Measurements from ENCODE around the gene RBP2. TPM values are rescaled to one million over a fixed set of nuclear protein-coding genes. Genes with fewer than 3 reads are reported as not detected.
A peak's percentile ranks its signal among the peaks of the same experiment; 100 is the strongest.

The RBP2 gene
- total RNA-seq, 4 donors from 2014 or later: 3.4 TPM; not detected in 3

- intact Hi-C loops (cut with DNase I; ENCODE audit: low total_unique reads): no loop called here
- no peaks in the 10 kb centered on the region for H3K4me1 ChIP-seq
- H3K27ac ChIP-seq: no peak overlapping the region
- no peak overlapping the region for H3K4me3 ChIP-seq
- no peak for DNase-seq
- no peaks in the 10 kb centered on the region for H3K27me3 ChIP-seq
- H3K36me3 ChIP-seq: no peaks in the 10 kb centered on the region
- in situ Hi-C loops (cut with MboI; ENCODE audit: low pct_ligation_motif_present in 1 of 4, low pct_unique_long_range_greater_than_20kb in 1 of 4, low sequenced_read_pairs in 3 of 4): loop anchor here in 2 of 4 donors (25.0 kb wide), 1 partner anchor 1429 kb away; no protein-coding TSS in a partner anchor
- H3K9me3 ChIP-seq: no peaks in the 10 kb centered on the region
- no peak for TF ChIP-seq CTCF (IDR thresholded peaks at IDR 0.05)
- TF ChIP-seq EP300 (IDR thresholded peaks at IDR 0.05; ENCODE audit: low read depth): no peak
- TF ChIP-seq POLR2A (IDR thresholded peaks at IDR 0.05): no peak
- no peak for TF ChIP-seq POLR2AphosphoS5 (IDR thresholded peaks at IDR 0.05)
- WGBS, 2 donors (ENCODE audit: low coverage in 1 of 2): 85 to 100% methylated on average over 1 of the region's 1 CpG
These were observed 43.2 kb downstream of the RBP2 start for GRCh38 chr3:139433089-139433488.

GRCh38 chr3:139430493-139430892 is 45.8 kb downstream of the RBP2 start:
- in situ Hi-C loops (cut with MboI; ENCODE audit: low pct_ligation_motif_present in 1 of 4, low pct_unique_long_range_greater_than_20kb in 1 of 4, low sequenced_read_pairs in 3 of 4): loop anchor here in 2 of 4 donors (25.0 kb wide), 1 partner anchor 1432 kb away; no protein-coding TSS in a partner anchor
- Histone ChIP-seq H3K4me1 (no peaks in the 10 kb centered on the region), H3K4me3 (no peak overlapping the region), H3K27me3 (no peaks in the 10 kb centered on the region), H3K27ac (no peak overlapping the region), H3K36me3 (no peaks in the 10 kb centered on the region), H3K9me3 (no peaks in the 10 kb centered on the region)
- no peak for DNase-seq
- TF ChIP-seq POLR2AphosphoS5 (IDR thresholded peaks at IDR 0.05): no peak
- TF ChIP-seq EP300 (IDR thresholded peaks at IDR 0.05; ENCODE audit: low read depth): no peak
- no peak for TF ChIP-seq POLR2A (IDR thresholded peaks at IDR 0.05)
- TF ChIP-seq CTCF (IDR thresholded peaks at IDR 0.05): no peak
- intact Hi-C loops (cut with DNase I; ENCODE audit: low total_unique reads): no loop called here

- intact Hi-C loops (cut with DNase I; ENCODE audit: low total_unique reads) (loop anchor here (5.0 kb wide), 1 partner anchor 1310 kb away; no protein-coding TSS in a partner anchor), in situ Hi-C loops (cut with MboI; ENCODE audit: low pct_ligation_motif_present in 1 of 4, low pct_unique_long_range_greater_than_20kb in 1 of 4, low sequenced_read_pairs in 3 of 4) (loop anchor here in 3 of 4 donors (10.0 to 25.0 kb wide), 4 partner anchors 127 to 1435 kb away; partner anchors contain the start of gene CLSTN2 (in 1 of the 3))
- TF ChIP-seq CTCF (IDR thresholded peaks at IDR 0.05) (peak; percentile 76 to 85 (median 83)), EP300 (IDR thresholded peaks at IDR 0.05; ENCODE audit: low read depth) (no peak)
- Histone ChIP-seq H3K36me3 (no peaks in the 10 kb centered on the region), H3K4me3 (no peak overlapping the region), H3K9me3 (no peaks in the 10 kb centered on the region), H3K27me3 (no peaks in the 10 kb centered on the region), H3K27ac (no peak overlapping the region), H3K4me1 (peaks cover 0 to 6% (median 0%) of the 10 kb centered on the region in 4 donors)
- 44 to 59% methylated on average over 4 to 7 of the region's 7 CpGs for WGBS, 2 donors (ENCODE audit: low coverage in 1 of 2)
- no peak for DNase-seq
These were observed 48.8 kb downstream of the RBP2 start for GRCh38 chr3:139427283-139428060.

GRCh38 chr3:139425745-139426400 is 50.4 kb downstream of the RBP2 start:
- no peak overlapping the region for H3K27ac ChIP-seq

More at GRCh38 chr3:139425745-139426400, 50.4 kb downstream of the RBP2 start:
- Histone ChIP-seq H3K27me3 (no peaks in the 10 kb centered on the region), H3K4me3 (no peak overlapping the region), H3K9me3 (no peaks in the 10 kb centered on the region), H3K4me1 (peaks cover 0 to 6% (median 0%) of the 10 kb centered on the region in 4 donors), H3K36me3 (no peaks in the 10 kb centered on the region)
- in situ Hi-C loops (cut with MboI; ENCODE audit: low pct_ligation_motif_present in 1 of 4, low pct_unique_long_range_greater_than_20kb in 1 of 4, low sequenced_read_pairs in 3 of 4): loop anchor here in 3 of 4 donors (10.0 to 25.0 kb wide), 4 partner anchors 129 to 1436 kb away; partner anchors contain the start of gene CLSTN2 (in 1 of the 3)
- DNase-seq: no peak
- TF ChIP-seq EP300 (IDR thresholded peaks at IDR 0.05; ENCODE audit: low read depth): no peak
- no peak for TF ChIP-seq POLR2A (IDR thresholded peaks at IDR 0.05)
- TF ChIP-seq CTCF (IDR thresholded peaks at IDR 0.05): no peak
- TF ChIP-seq POLR2AphosphoS5 (IDR thresholded peaks at IDR 0.05): no peak
- intact Hi-C loops (cut with DNase I; ENCODE audit: low total_unique reads): loop anchor here (5.0 kb wide), 1 partner anchor 1311 kb away; no protein-coding TSS in a partner anchor
- WGBS, 2 donors (ENCODE audit: low coverage in 1 of 2): 78 to 84% methylated on average over 5 of the region's 5 CpGs
